Gastrocnemius medialis (tissue), 4 donors: ENCODE data around the gene ZNF814.

Experiments used
- CTCF ChIP-seq, 5 experiments: fragments of 450-650 bp in 3 of 5; fragments of 200-600 bp in 2 of 5; sonication (generic) in 2 of 5; IDR thresholded peaks in 4 of 5; conservative IDR thresholded peaks in 1 of 5; 1 replicate in 4 of 5; 2 replicates in 1 of 5; pipeline ENCODE4 v1.5.1; 2016 to 2019; ENCODE audit warnings: antibody characterized with exemption in 5 of 5, mild to moderate bottlenecking in 3 of 5, moderate library complexity in 3 of 5
- POLR2A ChIP-seq, 2 donors: fragments of 450-650 bp; IDR thresholded peaks; one replicate each; pipeline ENCODE4 v1.6.1; 2017; ENCODE audit warnings: antibody characterized with exemption in 2 of 2, mild to moderate bottlenecking in 2 of 2, moderate library complexity in 2 of 2

- TF ChIP-seq CTCF (IDR thresholded peaks at IDR 0.05 in 4 of 5, conservative IDR thresholded peaks at IDR 0.05 in 1 of 5) (no peak), POLR2A (IDR thresholded peaks at IDR 0.05) (no peak)
These were observed 16.4 kb downstream of the ZNF814 start for GRCh38 chr19:57872450-57872849.
